ENCODE measurements around the gene NME8.

Gene NME8

GRCh38 chr7:37920849-37921805 lies 72.7 kb downstream of the NME8 start:
- H4K20me1 ChIP-seq (ENCODE audit: insufficient read depth, low read length) = no peaks in the 10 kb centered on the region; the same call in 1 of the 2 replicates
- no peak for TF ChIP-seq EZH2 (IDR thresholded peaks at IDR 0.05; ENCODE audit: borderline replicate concordance, low read depth, low read length, severe bottlenecking)
- peak; percentile 73 for TF ChIP-seq CTCF (IDR thresholded peaks at IDR 0.05; ENCODE audit: borderline replicate concordance, extremely low read depth, low read length, poor library complexity, severe bottlenecking)
- H3K27ac ChIP-seq (ENCODE audit: low read length) = peak overlapping the region; percentile 89
- H2AFZ ChIP-seq (ENCODE audit: low read depth, low read length) = peak overlapping the region; percentile 97
- peaks cover 27% of the 10 kb centered on the region for H3K4me1 ChIP-seq (ENCODE audit: insufficient read depth, low read length)
- DNase-seq (peak; percentile 76), ATAC-seq (ENCODE audit: insufficient read depth, low read depth) (peak; percentile 81)
- peaks cover 51% of the 10 kb centered on the region for H3K79me2 ChIP-seq (ENCODE audit: insufficient read depth, low read length)
- H3K36me3 ChIP-seq (ENCODE audit: insufficient read depth, low read length) = peaks cover 27% of the 10 kb centered on the region
- H3K4me2 ChIP-seq (ENCODE audit: insufficient read depth, low read length) = peak overlapping the region; percentile 86
- peaks cover 5% of the 10 kb centered on the region for H3K9me3 ChIP-seq (ENCODE audit: insufficient read depth, low read length, severe bottlenecking)
- H3K27me3 ChIP-seq (ENCODE audit: insufficient read depth, low read length, poor library complexity) = peaks cover 8% of the 10 kb centered on the region
- H3K4me3 ChIP-seq (ENCODE audit: low read depth in 1 of 2, low read length in 2 of 2) = peak overlapping the region; percentile 48 to 79
- H3K9ac ChIP-seq (ENCODE audit: low read depth, low read length) = peak overlapping the region; percentile 91

- ATAC-seq (ENCODE audit: insufficient read depth, low read depth) = no peak
- Histone ChIP-seq H3K36me3 (ENCODE audit: insufficient read depth, low read length) (peaks cover 27% of the 10 kb centered on the region), H3K4me2 (ENCODE audit: insufficient read depth, low read length) (peak overlapping the region; percentile 86)
These were observed 73.5 kb downstream of the NME8 start for GRCh38 chr7:37921876-37922275.

GRCh38 chr7:37923996-37924395 lies 75.6 kb downstream of the NME8 start:
- Histone ChIP-seq H3K4me1 (ENCODE audit: insufficient read depth, low read length) (peaks cover 27% of the 10 kb centered on the region), H3K4me2 (ENCODE audit: insufficient read depth, low read length) (no peak overlapping the region), H4K20me1 (ENCODE audit: insufficient read depth, low read length) (peaks cover 3% of the 10 kb centered on the region; the same call in 1 of the 2 replicates), H3K9me3 (ENCODE audit: insufficient read depth, low read length, severe bottlenecking) (peaks cover 5% of the 10 kb centered on the region), H3K36me3 (ENCODE audit: insufficient read depth, low read length) (peaks cover 27% of the 10 kb centered on the region), H2AFZ (ENCODE audit: low read depth, low read length) (no peak overlapping the region), H3K27me3 (ENCODE audit: insufficient read depth, low read length, poor library complexity) (no peaks in the 10 kb centered on the region), H3K27ac (ENCODE audit: low read length) (no peak overlapping the region), H3K4me3 (ENCODE audit: low read depth in 1 of 2, low read length in 2 of 2) (no peak overlapping the region), H3K9ac (ENCODE audit: low read depth, low read length) (no peak overlapping the region), H3K79me2 (ENCODE audit: insufficient read depth, low read length) (peaks cover 78% of the 10 kb centered on the region)
- DNase-seq (no peak), ATAC-seq (ENCODE audit: insufficient read depth, low read depth) (no peak)
- TF ChIP-seq EZH2 (IDR thresholded peaks at IDR 0.05; ENCODE audit: borderline replicate concordance, low read depth, low read length, severe bottlenecking) = no peak
- TF ChIP-seq CTCF (IDR thresholded peaks at IDR 0.05; ENCODE audit: borderline replicate concordance, extremely low read depth, low read length, poor library complexity, severe bottlenecking) = no peak

More at GRCh38 chr7:37921876-37922275, 73.5 kb downstream of the NME8 start:
- Histone ChIP-seq H3K79me2 (ENCODE audit: insufficient read depth, low read length) (peaks cover 58% of the 10 kb centered on the region), H3K4me1 (ENCODE audit: insufficient read depth, low read length) (peaks cover 27% of the 10 kb centered on the region), H3K27ac (ENCODE audit: low read length) (peak overlapping the region; percentile 18; the same call in 1 of the 2 replicates), H3K9me3 (ENCODE audit: insufficient read depth, low read length, severe bottlenecking) (peaks cover 5% of the 10 kb centered on the region), H2AFZ (ENCODE audit: low read depth, low read length) (no peak overlapping the region), H3K9ac (ENCODE audit: low read depth, low read length) (peak overlapping the region; percentile 91), H4K20me1 (ENCODE audit: insufficient read depth, low read length) (no peaks in the 10 kb centered on the region; the same call in 1 of the 2 replicates), H3K27me3 (ENCODE audit: insufficient read depth, low read length, poor library complexity) (peaks cover 8% of the 10 kb centered on the region), H3K4me3 (ENCODE audit: low read depth in 1 of 2, low read length in 2 of 2) (peak overlapping the region; percentile 48 to 79; a peak in 3 of 4 replicates)
- no peak for TF ChIP-seq EZH2 (IDR thresholded peaks at IDR 0.05; ENCODE audit: borderline replicate concordance, low read depth, low read length, severe bottlenecking)
- TF ChIP-seq CTCF (IDR thresholded peaks at IDR 0.05; ENCODE audit: borderline replicate concordance, extremely low read depth, low read length, poor library complexity, severe bottlenecking) = no peak
- DNase-seq = no peak
